ENCODE measurements around the gene FRYL.

The FRYL gene

DNA sequence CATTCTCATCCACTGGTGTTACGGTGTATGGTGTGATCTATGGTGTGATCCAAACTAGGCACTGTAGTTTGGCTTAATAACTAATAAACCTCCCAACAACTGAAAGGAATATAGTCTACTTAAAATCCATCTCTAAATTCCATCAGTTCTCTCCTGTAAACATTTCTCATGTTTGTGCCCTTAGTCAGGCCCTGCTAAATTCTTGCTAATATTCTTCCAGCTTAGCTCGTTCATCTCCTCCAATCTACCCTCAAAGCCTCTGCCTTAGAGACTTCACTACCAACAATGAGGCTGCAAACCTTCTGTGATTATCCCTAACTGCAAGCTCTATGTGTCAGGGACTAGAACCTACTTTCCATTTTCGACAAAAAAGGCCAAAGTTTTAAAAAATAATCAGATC, 261.9 kb downstream of the FRYL start:
- H3K36me3 ChIP-seq (ENCODE audit: control insufficient read depth, insufficient read depth, low read length), result peaks cover 16% of the 10 kb centered on the region

DNA sequence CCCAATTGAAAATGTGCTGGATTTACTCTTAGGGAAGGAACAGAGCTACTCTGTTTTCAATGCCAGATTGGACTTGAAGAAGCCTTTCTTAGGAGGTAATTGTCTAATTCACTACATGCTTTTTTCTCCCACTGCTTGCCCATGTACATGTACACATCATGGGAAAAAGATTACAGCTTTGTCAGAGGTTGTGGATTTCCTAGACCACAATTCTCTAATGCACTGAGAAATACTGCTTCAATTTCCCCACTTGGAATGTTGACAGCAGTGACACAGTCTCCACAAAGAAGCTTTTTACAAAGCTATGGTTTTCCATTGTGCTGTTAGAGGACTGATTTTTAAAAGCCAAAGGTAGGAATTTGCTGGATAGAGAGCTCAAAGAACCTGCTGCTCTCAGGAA, 270.5 kb downstream of the FRYL start:
- TF ChIP-seq, protein P1, sequence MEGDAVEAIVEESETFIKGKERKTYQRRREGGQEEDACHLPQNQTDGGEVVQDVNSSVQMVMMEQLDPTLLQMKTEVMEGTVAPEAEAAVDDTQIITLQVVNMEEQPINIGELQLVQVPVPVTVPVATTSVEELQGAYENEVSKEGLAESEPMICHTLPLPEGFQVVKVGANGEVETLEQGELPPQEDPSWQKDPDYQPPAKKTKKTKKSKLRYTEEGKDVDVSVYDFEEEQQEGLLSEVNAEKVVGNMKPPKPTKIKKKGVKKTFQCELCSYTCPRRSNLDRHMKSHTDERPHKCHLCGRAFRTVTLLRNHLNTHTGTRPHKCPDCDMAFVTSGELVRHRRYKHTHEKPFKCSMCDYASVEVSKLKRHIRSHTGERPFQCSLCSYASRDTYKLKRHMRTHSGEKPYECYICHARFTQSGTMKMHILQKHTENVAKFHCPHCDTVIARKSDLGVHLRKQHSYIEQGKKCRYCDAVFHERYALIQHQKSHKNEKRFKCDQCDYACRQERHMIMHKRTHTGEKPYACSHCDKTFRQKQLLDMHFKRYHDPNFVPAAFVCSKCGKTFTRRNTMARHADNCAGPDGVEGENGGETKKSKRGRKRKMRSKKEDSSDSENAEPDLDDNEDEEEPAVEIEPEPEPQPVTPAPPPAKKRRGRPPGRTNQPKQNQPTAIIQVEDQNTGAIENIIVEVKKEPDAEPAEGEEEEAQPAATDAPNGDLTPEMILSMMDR (IDR thresholded peaks at IDR 0.05; ENCODE audit: insufficient read depth, low read length, poor library complexity, severe bottlenecking), result no peak
- Histone ChIP-seq H3K36me3 (ENCODE audit: control insufficient read depth, insufficient read depth, low read length) (peaks cover 14% of the 10 kb centered on the region), H3K27me3 (replicated peaks; ENCODE audit: control insufficient read depth, insufficient read depth, low read length) (no peaks in the 10 kb centered on the region), H3K4me3 (replicated peaks; ENCODE audit: low read depth, low read length) (no peak overlapping the region)
- no peak for DNase-seq (ENCODE audit: extremely low read depth, insufficient read length)

More for the DNA sequence above, 261.9 kb downstream of the FRYL start:
- DNase-seq (ENCODE audit: extremely low read depth, insufficient read length), result no peak
- no peaks in the 10 kb centered on the region for H3K27me3 ChIP-seq (replicated peaks; ENCODE audit: control insufficient read depth, insufficient read depth, low read length)
- TF ChIP-seq, protein P1 (IDR thresholded peaks at IDR 0.05; ENCODE audit: insufficient read depth, low read length, poor library complexity, severe bottlenecking), result no peak
- H3K4me3 ChIP-seq (replicated peaks; ENCODE audit: low read depth, low read length), result no peak overlapping the region

DNA sequence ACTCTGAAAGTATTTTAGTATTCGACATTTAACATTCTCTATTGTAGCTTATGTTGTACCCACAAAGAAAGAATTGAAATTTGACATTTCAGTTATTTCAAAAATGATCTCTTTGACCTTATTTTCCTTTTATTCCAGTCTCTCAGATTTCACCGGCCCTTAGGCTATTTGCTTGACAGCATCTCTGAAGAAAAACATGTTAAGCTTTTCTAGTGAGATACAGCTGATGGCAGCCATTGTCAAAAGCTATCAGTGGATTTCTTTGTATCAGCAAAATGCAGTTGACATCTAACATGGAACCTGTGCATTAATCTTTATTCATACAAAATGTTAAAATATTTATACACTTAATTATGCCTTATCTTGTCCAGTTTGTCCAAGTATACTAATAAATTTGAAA, 273.4 kb downstream of the FRYL start:
- Histone ChIP-seq H3K36me3 (ENCODE audit: control insufficient read depth, insufficient read depth, low read length) (peaks cover 11% of the 10 kb centered on the region), H3K4me3 (replicated peaks; ENCODE audit: low read depth, low read length) (no peak overlapping the region), H3K27me3 (replicated peaks; ENCODE audit: control insufficient read depth, insufficient read depth, low read length) (no peaks in the 10 kb centered on the region)
- TF ChIP-seq, protein P1 (IDR thresholded peaks at IDR 0.05; ENCODE audit: insufficient read depth, low read length, poor library complexity, severe bottlenecking), result no peak
- DNase-seq (ENCODE audit: extremely low read depth, insufficient read length), result no peak

DNA sequence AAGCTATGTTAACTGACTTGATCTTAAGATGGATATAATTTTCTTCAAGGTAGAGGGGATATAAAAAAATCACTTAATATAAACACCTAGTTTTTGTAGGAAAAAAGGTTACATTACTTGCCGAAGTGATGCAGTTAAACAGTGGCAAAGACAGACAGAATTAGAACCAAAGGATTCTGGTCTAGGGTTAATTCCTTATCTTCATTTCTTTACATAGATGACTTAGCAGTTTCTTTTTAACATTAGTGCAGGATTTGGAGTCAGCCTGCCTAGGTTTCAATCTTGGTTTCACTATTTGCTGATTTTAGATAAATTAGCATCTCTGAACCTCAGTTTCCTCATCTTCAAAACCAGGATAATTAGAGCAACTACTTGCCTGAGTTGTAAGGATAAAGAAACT, 275.7 kb downstream of the FRYL start:
- no peak for DNase-seq (ENCODE audit: extremely low read depth, insufficient read length)
- TF ChIP-seq, protein P1 (IDR thresholded peaks at IDR 0.05; ENCODE audit: insufficient read depth, low read length, poor library complexity, severe bottlenecking), result no peak
- Histone ChIP-seq H3K36me3 (ENCODE audit: control insufficient read depth, insufficient read depth, low read length) (peaks cover 5% of the 10 kb centered on the region), H3K27me3 (replicated peaks; ENCODE audit: control insufficient read depth, insufficient read depth, low read length) (no peaks in the 10 kb centered on the region), H3K4me3 (replicated peaks; ENCODE audit: low read depth, low read length) (no peak overlapping the region)

DNA sequence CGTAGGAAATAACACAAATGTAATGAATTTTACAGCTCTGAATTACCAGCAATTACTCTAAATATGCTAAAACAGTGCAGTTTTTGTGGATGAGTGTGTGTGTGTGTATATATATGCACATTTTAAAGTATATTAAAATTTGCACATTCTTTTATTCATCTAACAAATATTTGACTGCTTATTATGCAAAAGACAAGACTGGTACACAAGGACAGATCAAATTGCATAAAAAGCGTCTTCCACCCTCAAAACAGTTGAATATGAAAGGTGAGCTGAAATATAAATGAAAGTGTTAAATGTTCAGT, 276.1 kb downstream of the FRYL start:
- TF ChIP-seq, protein P1 (IDR thresholded peaks at IDR 0.05; ENCODE audit: insufficient read depth, low read length, poor library complexity, severe bottlenecking), result no peak
- DNase-seq (ENCODE audit: extremely low read depth, insufficient read length), result no peak
- Histone ChIP-seq H3K27me3 (replicated peaks; ENCODE audit: control insufficient read depth, insufficient read depth, low read length) (no peaks in the 10 kb centered on the region), H3K4me3 (replicated peaks; ENCODE audit: low read depth, low read length) (no peak overlapping the region), H3K36me3 (ENCODE audit: control insufficient read depth, insufficient read depth, low read length) (peaks cover 5% of the 10 kb centered on the region)

Measured in GM06990 (cell line).